ENCODE data around the gene RSBN1. TPM values are rescaled to one million over a fixed set of nuclear protein-coding genes. Genes with fewer than 3 reads are reported as not detected.

RSBN1 gene
- total RNA-seq, 1 donor from 2014 or later, result 22.7 TPM

DNA sequence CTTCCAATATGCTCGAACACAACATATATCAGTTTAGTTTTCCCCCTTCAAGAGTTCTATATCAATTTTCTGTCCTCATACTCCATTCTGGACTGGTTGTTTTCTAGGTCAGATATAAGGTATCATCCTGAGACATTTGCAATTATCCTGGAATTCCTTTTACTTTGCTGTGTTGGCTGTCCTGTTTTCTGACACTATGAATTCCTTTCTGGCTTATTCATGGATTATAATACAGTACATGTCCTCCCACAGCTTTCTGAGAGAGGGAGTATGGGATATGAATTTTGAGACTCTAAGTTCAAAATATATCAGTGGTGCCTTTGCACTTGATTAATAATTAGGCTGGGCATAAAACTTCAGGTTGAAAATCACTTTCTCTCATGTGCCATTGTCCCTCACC lies 64.9 kb downstream of the RSBN1 start:
- Histone ChIP-seq H3K4me3 (no peak overlapping the region), H3K9me3 (no peaks in the 10 kb centered on the region), H3K27me3 (no peaks in the 10 kb centered on the region), H3K27ac (no peak overlapping the region), H3K4me1 (no peaks in the 10 kb centered on the region), H3K36me3 (peaks cover 0 to 3% of the 10 kb centered on the region in 2 donors)
- TF ChIP-seq, protein P1, sequence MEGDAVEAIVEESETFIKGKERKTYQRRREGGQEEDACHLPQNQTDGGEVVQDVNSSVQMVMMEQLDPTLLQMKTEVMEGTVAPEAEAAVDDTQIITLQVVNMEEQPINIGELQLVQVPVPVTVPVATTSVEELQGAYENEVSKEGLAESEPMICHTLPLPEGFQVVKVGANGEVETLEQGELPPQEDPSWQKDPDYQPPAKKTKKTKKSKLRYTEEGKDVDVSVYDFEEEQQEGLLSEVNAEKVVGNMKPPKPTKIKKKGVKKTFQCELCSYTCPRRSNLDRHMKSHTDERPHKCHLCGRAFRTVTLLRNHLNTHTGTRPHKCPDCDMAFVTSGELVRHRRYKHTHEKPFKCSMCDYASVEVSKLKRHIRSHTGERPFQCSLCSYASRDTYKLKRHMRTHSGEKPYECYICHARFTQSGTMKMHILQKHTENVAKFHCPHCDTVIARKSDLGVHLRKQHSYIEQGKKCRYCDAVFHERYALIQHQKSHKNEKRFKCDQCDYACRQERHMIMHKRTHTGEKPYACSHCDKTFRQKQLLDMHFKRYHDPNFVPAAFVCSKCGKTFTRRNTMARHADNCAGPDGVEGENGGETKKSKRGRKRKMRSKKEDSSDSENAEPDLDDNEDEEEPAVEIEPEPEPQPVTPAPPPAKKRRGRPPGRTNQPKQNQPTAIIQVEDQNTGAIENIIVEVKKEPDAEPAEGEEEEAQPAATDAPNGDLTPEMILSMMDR (IDR thresholded peaks at IDR 0.05), result no peak
- DNase-seq (ENCODE audit: low spot score in 2 of 2), result no peak
- intact Hi-C loops (cut with DNase I), result no loop called here

DNA sequence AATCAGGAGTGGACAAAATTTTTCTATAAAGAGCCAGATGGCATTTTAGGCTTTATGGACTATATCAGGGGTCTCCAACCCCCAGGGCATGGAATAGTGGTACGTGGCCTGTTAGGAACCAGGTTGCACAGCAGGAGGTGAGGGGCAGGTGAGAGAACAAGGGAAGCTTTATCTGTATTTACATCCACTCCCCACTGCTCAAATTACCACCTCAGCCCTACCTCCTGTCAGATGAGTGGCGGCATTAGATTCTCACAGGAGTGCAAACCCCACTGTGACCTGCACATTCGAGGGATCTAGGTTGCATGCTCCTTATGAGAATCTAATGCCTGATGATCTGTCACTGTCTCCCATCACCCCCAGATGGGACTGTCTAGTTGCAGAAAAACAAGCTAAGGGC lies 66.9 kb downstream of the RSBN1 start:
- Histone ChIP-seq H3K4me1 (no peaks in the 10 kb centered on the region), H3K4me3 (no peak overlapping the region), H3K36me3 (peaks cover 0 to 6% of the 10 kb centered on the region in 2 donors), H3K9me3 (no peaks in the 10 kb centered on the region), H3K27ac (no peak overlapping the region), H3K27me3 (no peaks in the 10 kb centered on the region)
- TF ChIP-seq, protein P1 (IDR thresholded peaks at IDR 0.05), result no peak
- intact Hi-C loops (cut with DNase I), result no loop called here
- DNase-seq (ENCODE audit: low spot score in 2 of 2), result no peak

DNA sequence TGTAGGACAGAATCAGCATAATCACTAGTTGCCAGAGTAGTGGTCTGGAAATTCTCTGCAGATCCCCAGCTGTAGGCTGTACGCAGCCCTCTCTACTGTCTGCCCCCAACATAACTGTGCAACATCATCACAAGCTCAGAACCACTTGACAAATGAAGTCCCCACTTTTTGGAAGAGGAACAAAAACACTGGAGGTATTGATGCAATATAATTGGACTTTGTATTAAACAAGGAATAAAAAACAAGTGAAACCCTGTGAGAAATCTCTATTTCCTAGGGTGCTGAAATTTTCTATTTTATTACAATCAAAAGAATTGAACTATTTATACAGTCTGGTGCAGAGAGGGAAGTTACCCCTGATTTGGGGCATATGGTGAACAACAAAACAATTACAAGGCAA lies 68.2 kb downstream of the RSBN1 start:
- H3K9me3 ChIP-seq, result no peaks in the 10 kb centered on the region
- intact Hi-C loops (cut with DNase I), result no loop called here
- no peaks in the 10 kb centered on the region for H3K4me1 ChIP-seq
- no peak for DNase-seq (ENCODE audit: low spot score in 2 of 2)
- no peak overlapping the region for H3K4me3 ChIP-seq
- H3K36me3 ChIP-seq, result peaks cover 0 to 6% of the 10 kb centered on the region in 2 donors
- no peaks in the 10 kb centered on the region for H3K27me3 ChIP-seq
- TF ChIP-seq, protein P1 (IDR thresholded peaks at IDR 0.05), result no peak
- H3K27ac ChIP-seq, result no peak overlapping the region

DNA sequence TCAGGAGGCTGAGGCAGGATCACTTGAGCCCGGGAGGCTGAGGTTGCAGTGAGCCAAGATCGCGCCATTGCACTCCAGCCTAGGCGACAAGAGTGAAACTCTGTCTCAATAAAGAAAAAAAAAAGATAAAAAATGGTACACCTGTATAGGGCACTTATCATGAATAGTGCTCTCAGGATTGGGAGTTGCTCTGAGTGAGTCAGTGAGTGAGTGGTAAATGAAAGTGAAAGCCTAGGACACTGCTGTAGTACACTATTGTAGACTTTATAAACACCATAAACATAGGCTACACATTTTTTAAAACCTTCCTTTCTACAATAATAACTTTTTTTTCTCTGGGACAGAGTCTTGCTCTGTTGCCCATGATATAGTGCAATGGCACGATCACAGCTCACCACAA lies 69.8 kb downstream of the RSBN1 start:
- no peaks in the 10 kb centered on the region for H3K27me3 ChIP-seq
- H3K4me3 ChIP-seq, result no peak overlapping the region
- TF ChIP-seq, protein P1 (IDR thresholded peaks at IDR 0.05), result no peak
- no peak for DNase-seq (ENCODE audit: low spot score in 2 of 2)
- intact Hi-C loops (cut with DNase I), result no loop called here
- H3K27ac ChIP-seq, result no peak overlapping the region
- peaks cover 6 to 9% of the 10 kb centered on the region in 2 donors for H3K36me3 ChIP-seq
- H3K9me3 ChIP-seq, result no peaks in the 10 kb centered on the region
- no peaks in the 10 kb centered on the region for H3K4me1 ChIP-seq

DNA sequence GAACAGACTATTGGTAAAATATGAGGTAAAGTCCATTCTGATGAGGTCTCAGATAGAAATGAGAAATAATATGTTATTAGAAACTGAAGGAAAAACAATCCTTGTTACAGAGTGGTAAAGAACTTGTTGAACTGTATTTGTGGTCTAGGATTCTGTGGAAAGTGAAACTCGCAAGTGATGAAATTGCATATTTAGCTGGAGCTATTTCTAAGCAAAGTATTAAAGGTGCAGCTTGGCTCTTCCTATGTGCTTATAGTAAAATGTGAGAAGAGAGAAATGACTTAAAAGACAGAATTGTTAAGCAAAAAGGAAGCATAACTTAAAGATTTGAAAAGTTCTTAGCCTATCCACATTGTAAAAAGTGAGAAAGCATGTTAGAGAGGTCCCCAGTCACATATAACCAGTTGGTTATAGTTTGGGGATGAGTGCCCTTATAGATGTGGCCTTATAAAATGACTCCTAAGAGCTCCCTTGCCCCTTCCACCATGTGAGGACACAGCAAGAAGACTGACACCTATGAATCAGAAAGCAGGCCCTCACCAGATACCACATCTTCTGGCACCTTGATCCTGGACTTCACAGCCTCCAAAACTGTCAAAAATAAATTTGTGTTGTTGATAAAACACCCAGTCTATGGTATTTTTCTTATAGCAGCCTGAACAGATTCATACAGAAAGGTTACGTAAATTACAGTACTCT lies 77.8 kb downstream of the RSBN1 start:
- Histone ChIP-seq H3K9me3 (no peaks in the 10 kb centered on the region), H3K4me1 (no peaks in the 10 kb centered on the region), H3K36me3 (peaks cover 7 to 24% of the 10 kb centered on the region in 2 donors), H3K27me3 (no peaks in the 10 kb centered on the region), H3K27ac (no peak overlapping the region), H3K4me3 (no peak overlapping the region)
- intact Hi-C loops (cut with DNase I), result no loop called here
- DNase-seq (ENCODE audit: low spot score in 2 of 2), result no peak
- TF ChIP-seq, protein P1 (IDR thresholded peaks at IDR 0.05), result no peak
